HG03097 (cell line): ENCODE results near the gene PSAP.
"Not testable (repeated sequence)": the region's sequence is repeated elsewhere in the genome, so short reads cannot be mapped to it uniquely, and the experiment has no call there.

Experiments used
- ATAC-seq: cut with Tn5 transposase; IDR thresholded peaks from one replicate; pipeline ENCODE4 v1.9.1; 2021; ENCODE audit not compliant: unreplicated experiment, low FRiP score

Gene PSAP

DNA sequence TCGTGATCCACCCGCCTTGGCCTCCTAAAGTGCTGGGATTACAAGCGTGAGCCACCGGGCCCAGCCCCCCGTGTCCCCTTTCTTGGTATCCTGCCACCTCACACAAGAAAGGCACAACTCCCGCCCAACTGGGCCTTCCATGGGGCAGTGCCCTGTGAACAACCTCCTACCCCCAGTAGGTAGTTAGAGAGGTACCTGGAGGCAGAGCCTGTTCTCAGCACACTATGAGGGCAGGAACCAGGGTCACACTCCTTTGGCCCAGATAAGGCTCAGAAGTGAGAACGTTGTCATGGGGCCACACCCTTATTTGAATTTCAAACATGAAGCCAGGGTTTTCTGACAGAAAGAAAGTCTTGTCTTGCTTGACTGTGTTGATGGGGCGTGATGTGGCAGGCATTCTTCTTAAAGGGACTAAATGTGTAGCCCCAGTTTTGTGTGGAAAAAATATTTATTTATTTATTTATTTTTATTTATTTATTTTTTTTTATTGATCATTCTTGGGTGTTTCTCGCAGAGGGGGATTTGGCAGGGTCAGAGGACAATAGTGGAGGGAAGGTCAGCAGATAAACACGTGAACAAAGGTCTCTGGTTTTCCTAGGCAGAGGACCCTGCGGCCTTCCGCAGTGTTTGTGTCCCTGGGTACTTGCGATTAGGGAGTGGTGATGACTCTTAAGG is 23.8 kb upstream of the PSAP start:
- not testable (repeated sequence) for ATAC-seq

DNA sequence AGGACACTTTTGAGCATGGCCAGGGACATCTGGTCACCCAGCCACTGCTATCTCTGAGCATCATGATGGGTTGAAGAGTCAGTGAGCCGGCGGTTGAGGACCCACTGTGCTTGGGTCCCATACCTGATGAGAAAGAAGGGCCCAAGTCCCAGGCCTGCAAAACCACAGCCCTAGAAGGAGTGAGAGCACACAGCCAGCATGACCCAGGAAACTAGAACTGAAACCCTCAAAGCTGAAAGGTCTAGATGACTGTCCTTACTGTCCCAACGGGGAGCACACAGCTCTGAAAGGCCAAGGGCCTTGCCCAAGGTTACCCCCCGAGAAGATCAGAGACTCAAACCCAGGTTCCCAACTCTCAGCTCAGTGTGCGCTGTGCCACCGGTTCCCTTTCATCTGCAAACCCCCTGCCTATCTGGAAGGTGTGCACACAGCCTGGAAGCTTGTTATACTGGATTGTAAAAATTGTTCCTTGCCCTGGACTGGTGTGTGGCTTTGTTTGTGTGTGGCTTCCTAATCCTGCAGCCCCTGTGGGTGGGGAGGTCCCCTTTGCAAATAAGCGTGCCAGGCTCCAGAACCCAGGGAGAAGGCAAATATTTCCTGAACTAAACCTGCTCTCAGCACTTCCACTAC is 22.6 kb upstream of the PSAP start:
- ATAC-seq, result peak; percentile 81

DNA sequence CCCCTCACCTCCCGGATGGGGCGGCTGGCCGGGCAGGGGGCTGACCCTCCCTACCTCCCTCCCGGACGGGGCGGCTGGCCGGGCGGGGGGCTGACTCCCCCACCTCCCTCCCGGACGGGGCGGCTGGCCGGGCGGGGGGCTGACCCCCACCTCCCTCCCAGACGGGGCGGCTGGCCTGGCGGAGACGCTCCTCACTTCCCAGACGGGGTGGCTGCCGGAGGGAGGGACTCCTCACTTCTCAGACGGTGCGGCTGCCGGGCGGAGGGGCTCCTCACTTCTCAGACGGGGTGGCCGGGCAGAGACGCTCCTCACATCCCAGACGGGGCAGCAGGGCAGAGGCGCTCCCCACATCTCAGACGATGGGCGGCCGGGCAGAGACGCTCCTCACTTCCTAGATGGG is 18.6 kb upstream of the PSAP start:
- not testable (repeated sequence) for ATAC-seq

DNA sequence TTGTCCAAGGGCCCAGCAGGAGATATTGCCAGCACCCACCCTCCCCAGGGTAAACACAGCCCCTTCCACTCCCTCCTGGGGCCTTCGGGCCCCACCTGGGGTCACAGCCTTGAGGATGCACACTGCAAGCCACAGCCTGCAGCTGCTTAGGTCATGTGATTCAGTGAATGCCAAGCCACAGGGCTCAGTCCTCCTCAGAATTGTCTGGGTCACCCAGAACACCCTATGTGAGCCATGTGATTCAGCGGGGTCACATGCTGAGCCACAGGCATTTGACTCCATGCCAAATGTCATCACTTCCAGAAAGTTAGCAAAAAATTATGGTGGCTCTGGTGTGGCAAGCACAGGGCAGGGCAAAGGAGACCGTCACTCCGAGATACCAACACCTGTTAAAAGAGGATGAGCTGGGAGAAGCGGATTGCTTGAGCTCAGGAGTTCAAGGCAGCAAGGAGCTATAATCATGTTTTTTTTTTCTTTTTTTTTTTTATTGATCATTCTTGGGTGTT is 17.2 kb upstream of the PSAP start:
- ATAC-seq, result no peak

DNA sequence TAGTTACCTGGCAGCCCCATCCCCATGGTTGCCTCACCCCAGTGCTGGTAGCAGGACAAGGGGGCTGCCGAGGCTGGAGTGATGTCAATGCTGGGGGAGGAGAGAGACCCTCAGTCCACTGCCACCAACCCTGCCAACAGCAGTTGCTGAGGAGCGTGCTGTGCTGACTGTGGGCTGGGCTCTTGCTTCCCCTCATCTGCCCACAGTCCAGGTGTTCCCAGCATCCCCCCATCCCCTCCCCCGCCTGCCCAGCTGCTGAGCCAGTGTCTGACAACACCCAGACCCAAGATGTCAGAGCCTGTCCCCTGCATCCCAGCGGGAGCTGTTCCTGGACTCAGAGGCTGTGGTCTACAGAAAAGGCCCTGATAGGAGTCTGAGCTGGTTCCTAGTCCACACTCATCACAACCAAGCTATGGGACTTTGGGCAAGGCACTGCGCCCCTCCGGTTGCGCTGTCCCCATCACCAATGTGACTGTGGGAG is 14.6 kb upstream of the PSAP start:
- no peak for ATAC-seq

DNA sequence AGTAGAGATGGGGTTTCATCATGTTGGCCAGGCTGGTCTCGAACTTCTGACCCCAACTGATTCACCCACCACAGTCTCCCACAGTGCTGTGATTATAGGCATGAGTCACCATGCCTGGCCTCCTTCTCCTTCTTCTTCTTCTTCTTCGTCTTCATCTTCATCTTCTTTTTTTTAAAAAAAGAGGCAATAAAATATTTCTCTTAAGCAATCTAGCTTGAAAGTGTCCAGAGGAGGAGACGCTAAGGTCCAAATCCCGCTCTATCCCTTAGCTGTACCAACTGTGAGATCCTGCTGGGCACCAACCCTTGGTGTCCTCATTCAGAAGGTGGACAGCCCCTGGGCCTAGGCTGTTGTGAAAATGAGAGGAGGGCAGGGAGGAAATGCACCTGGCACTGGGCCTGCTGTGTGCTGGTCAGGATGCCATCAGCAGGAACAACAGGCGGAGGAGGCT is 13.9 kb upstream of the PSAP start:
- ATAC-seq, result no peak

DNA sequence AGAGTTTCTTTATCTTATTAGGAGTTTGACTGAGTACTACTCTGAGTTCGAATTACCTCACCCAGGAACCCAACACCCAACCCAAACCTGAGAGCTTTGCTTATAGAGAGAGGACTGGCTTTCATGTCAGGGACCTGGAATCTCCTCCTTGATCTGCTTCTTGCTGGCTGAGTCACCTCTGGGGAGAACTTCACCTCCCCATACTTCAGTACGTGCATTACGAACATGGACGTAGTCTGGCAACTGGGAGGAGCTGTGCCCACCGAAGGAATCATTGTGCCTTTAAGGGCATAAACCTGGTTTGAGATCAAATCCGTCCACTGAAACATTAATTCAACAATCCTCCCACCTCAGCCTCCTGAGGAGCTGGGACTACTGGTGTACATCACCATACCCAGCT is 12.2 kb upstream of the PSAP start:
- no peak for ATAC-seq

DNA sequence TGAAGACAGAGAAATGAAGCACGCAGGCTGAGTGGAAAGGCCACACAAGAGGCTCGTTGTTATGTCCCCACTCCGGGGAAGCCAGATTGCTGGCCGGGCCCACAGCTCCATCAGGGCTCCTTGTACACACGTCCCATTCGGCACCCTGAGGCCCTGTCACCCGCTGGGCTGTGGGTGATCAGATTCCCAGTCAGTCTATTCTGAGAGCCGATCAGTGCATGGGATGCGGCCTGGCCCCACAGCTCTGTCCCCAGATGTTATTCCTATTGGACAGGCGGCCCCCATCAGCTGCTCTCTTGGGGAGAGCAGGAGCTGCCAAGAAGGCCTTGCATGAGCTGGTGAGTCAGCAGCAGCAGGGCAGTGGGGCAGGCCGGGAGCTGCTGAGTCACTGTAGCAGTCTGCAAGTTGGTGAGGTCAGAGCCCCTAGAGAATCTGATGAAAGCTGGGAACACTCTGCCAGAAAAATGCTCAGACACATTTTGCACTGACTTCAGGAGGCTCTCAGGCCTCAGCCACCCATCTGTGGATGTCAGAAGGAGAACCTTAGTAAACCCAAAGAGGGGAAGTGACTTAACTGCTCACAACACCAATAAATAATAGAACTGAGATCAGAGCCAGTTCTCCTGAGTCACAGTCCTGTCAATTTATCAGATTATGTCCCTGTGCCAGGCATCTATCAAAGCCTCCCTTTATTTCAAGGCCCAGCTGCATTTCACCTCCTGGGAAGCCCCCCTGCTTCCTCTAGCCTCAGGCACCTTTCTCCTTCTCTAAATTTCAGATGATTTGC is 9.4 kb upstream of the PSAP start:
- no peak for ATAC-seq

DNA sequence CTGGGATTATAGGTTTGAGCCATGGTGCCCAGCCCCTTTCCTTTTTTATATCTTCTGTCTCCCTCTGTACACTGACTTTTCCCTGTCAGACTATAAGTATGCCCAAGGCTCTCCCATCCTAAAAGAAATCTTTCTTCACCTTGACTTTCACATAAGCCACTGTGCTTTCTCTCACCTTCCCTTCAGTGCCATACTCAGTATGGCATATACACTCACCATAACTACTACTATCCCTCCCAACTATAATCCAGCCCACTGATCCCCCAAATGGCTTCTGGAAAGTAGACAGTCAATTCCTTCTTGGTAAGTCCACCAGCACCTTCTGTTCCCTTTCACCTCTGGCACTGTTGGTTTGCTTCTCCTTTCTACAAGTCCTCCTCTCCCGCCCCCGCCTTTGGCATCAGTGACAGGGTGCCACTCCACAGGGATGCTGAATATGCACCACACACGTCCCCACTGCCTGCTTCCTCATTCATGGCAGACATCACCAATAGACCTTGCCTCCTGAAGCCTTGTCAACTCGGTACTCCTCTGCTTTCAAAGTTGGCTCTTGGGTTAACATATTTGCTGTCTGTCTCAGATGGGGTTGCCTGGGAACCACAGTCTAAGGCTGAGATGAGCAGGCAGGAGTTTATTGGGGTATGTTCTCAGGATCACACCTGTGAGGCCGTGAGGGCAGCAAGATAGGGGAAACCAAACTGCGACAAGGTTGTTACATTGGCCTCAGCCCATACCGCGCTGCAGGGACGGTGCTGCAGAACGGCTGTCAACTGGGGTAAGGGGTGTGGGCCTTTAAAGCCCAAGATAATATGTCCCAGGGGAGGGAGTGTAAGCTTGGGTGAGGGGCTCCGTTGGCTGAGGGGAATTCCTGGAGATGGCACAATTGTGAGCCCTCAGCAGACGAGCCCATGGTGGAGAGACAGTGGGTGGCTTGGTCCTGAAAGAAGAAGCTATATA is 7.2 kb upstream of the PSAP start:
- ATAC-seq, result no peak

DNA sequence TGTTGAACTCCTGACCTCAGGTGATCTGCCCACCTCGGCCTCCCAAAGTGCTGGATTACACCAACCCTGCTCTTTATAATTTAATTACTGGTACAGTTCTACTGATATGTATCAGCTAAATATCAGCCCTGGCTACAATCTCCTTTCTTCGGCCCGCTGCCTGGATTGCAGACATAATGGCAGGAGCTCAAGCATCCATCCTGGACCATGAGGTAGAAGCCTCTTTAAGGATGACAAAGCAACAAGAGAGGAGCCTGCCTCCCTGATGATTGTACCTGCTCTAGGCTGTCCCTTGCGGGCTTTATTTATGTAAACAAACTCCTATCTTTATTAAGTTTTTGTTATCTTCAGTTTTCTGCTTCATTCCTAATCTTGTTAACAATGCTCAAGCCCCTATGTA is 5.6 kb upstream of the PSAP start:
- ATAC-seq, result no peak

DNA sequence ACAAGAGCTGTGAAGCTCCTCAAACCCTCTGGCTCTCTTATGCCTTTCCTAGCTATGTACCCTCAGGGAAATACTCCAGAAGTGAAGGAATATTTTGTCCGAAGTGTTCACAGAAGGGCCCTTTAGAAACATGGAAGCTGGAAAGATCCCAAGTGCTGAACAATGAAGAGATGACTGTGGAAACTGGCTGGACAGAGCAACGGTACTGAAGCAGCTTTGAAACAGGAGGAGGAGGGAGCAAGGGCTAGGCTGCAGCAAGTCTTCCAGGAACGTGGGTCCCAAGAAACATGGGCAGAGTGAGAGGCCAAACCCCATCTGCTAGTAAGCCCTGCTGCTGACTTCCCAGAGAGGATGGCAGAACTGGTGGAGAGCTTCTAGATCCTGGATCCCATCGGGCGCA is 3.0 kb upstream of the PSAP start:
- ATAC-seq, result no peak

DNA sequence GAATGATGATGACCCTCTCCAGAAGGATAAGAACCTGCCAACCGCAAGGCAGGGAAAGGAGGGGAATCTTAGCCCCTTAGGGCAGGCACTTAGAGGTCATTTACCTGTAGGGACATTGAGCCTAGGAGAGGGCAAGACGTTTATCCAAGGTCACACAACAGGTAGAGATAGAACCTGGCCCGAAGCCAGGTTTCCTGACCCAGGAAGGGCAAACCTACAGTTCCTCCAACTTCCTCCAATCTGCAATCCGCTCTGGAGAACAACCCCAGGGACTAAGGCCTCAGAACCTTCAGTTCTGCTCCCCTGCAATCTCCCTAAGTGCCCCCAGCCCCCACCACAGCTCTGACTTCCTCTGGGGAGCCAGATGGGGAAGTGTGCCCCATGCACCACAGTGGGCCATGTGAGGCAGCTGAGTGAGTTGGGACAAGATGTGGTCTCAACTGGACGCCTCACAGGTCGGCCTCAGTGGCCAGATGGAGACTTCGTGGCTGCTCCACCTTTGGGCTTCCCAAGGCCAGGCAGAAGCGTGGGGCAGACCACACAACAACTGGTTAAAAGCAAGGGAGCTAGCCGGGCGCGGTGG is 1.4 kb upstream of the PSAP start:
- no peak for ATAC-seq

DNA sequence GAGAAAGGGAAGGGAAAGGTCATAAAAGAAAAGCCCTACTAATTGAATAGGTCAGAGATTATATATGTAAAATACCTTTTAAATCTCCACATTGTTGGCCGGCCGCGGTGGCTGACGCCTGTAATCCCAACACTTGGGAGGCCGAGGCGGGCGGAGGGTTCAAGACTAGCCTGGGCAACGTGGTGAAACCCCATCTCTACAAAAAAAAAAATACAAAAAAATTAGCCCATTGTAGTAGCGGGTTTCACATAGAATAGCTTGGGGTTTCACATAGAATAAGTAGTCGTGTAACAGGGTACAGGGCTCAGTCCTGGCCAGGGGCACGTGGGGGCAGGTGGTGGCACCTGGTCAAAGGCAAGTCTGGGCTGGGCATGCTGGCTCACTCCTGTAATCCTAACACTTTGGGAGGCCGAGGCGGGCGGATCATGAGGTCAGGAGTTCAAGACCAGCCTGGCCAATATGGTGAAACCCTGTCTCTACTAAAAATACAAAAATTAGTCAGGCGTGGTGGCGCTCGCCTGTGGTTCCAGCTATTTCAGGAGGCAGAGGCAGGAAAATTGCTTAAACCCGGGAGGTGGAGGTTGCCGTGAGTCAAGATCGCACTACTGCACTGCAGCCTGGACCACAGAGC is 529 bp upstream of the PSAP start:
- ATAC-seq, result not testable (repeated sequence)

DNA sequence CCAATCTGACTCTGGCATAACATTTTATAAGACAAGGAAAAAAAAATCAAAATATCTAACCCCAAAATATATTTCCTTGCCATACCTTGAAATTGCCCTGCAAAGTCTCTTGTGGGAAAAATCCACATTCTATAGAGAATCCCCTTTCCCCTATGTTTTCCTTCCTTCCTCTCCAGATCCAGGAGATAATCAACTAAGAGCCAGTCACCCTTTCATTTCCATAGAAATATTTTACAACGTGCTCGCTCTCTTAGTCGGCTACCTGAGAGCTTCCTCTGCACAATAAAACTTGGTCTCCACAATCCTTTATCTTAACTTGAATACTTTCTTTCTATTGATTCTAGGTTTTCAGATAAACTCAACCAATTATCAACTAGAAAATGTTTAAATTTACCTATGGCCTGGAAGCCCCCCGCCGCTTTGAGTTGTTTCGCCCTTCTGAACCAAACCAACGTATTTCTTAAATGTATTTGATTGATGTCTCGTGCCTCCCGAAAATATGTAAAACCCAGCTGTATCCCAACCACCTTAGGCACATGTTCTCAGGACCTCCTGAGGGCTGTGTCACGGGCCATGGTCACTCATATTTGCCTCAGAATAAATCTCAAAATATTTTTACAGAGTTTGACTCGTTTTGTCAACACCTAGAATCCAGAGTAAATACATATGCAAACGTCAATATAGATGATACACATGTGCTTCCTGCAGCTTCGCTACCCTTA is 869 bp downstream of the PSAP start:
- no peak for ATAC-seq

DNA sequence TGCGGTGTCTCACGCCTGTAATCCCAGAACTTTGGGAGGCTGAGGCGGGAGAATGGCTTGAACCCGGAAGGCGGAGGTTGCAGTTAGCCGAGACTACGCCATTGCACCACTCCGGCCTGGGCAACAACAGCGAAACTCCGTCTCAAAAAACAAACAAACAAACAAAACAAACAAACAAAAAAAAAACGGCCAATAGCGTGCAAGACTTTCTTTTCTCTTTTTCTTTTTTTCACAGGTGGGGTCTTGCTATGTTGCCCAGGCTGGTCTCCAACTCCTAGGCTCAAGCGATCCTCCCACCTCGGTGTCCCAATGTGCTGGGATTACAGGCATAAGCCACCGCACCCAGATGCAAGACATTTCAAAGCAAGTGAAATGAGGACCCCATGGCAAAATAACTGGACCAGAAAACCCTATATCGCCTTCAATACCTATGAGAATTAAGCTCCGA is 1.6 kb downstream of the PSAP start:
- no peak for ATAC-seq

DNA sequence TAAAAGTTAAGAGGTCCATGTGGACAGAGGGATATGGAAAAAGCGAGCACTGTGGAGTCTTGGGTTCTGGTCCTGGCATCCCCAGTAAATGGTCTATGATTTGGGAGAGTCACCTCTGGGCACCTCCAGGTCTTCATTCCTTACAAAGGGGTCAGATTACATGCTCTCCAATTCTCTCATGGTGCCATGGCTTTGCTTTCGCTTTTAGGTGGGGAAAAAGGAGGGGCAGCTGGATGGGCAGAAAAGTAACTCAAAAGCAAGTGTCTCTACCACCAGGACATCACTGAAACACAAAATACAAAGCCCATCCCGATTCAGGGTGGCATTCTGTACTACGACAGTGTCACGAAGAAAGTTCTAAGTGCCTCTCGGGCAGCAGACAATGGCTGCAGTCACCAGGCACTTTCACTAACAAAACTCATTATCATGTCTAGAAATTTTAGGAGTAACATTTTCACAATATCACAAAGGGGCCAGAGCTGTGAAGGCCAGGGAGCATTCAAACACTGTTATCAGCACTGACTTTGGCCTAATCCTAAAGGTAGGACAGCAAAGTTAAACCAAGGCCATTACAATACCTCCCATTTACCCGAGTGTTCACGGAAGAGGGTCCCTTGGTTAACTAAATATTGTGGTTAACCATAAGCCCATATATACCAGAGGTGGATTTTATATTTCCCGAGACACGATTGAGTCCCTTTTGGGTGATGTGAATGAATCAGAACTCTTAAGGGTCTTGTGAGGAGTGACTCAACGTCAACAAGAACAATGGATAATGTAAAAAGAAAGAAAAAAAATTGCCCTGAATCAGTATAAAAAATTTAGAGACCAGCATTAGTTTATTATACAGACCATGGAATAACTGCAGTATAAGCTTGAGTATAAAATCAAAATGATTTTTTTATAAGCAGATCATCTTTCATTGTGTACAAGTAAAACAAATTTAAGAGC is 2.5 kb downstream of the PSAP start:
- no peak for ATAC-seq

DNA sequence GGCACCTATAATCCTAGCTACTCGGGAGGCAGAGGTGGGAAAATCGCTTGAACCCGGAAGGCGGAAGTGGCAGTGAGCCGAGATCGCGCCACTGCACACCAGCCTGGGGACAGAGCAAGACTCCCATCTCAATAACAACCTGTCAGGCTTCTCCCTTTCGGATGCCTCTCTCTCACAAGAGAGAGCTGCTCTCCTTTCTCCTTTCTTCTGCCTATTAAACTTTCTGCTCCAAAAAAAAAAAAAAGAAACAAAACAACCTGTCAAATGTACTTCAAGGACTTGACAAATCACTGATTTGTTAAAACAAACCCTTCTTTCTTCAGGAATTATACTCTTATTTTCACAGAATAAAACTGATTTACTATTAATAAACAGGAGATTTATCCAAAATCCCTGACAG is 3.6 kb downstream of the PSAP start:
- ATAC-seq, result no peak

DNA sequence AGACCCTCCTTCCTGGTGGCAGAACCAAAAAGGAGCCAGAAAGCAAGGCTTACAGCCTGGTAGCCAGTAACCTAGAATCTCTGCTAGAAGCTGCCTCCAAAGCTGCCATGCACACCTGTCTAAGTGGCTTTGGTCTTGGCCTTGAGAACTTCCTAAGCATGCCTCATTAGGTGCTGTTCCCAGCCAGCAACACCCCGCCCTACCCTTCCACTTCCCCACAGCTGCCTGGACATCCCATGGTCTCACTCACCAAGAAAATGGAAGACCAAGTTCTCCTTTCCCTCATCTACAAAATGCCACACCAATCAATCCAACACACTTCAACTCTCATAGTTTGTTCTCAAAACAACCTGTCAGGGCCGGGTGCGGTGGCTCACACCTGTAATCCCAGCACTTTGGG is 4.2 kb downstream of the PSAP start:
- ATAC-seq, result no peak
